Measurements from ENCODE around the gene ZNF286A. TPM values are rescaled to one million over a fixed set of nuclear protein-coding genes. Genes with fewer than 3 reads are reported as not detected.
"Not testable (repeated sequence)": the region's sequence is repeated elsewhere in the genome, so short reads cannot be mapped to it uniquely, and the experiment has no call there.

The ZNF286A gene
- total RNA-seq, 1 donor from 2014 or later = 82.3 TPM

DNA sequence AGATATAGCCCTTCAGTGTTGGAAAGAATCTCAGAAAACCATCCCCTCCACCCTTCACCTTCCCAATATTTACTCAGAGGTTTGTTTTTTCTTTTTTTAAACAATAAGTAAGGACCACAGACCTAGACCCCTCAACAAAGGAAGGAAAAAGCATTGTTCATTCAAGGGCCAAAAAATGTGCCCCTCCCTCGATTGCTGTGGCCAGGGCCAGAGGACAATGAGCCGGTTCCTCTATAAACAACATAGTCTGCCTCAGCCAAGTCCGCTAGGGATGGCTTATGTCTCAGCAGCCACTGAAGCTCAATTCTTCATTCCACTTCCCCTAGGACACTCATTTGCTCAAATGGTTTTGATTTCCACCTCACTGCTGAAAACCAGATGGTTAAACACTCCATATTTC lies 39.5 kb upstream of the ZNF286A start:
- Mint-ChIP-seq H3K27ac (ENCODE audit: unreplicated experiment) (peak overlapping the region; percentile 77), H3K27me3 (ENCODE audit: unreplicated experiment) (peaks cover 3% of the 10 kb centered on the region), H3K9me3 (ENCODE audit: unreplicated experiment) (no peaks in the 10 kb centered on the region), H3K36me3 (ENCODE audit: low read depth, unreplicated experiment) (peaks cover 21% of the 10 kb centered on the region), H3K4me1 (ENCODE audit: unreplicated experiment) (peaks cover 48% of the 10 kb centered on the region), H3K4me3 (ENCODE audit: unreplicated experiment) (peak overlapping the region; percentile 5)
- DNase-seq (ENCODE audit: low spot score) = no peak
- TF ChIP-seq CTCF (IDR thresholded peaks at IDR 0.05; ENCODE audit: unreplicated experiment) = no peak

DNA sequence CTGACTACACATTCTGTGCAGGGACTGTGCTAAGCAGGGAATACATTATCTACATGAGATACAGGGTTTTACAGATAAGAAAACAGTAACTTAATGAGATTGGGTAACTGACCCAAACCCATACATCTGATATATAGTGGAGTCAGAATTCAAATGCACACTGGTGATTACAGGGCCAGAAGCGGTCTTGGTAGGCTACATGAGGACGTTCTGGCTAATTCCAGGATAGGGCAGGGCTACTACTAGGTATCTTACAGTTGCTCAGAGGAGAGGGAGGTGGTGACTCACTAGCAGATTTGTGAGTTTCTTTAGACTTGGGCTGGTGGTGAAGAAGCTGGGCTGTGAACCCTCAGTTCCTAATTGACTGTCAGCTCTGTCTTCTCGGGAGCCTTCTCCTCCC lies 36.9 kb upstream of the ZNF286A start:
- TF ChIP-seq CTCF (IDR thresholded peaks at IDR 0.05; ENCODE audit: unreplicated experiment) = no peak
- Mint-ChIP-seq H3K27me3 (ENCODE audit: unreplicated experiment) (no peaks in the 10 kb centered on the region), H3K4me1 (ENCODE audit: unreplicated experiment) (peaks cover 36% of the 10 kb centered on the region), H3K36me3 (ENCODE audit: low read depth, unreplicated experiment) (peaks cover 13% of the 10 kb centered on the region), H3K4me3 (ENCODE audit: unreplicated experiment) (no peak overlapping the region), H3K9me3 (ENCODE audit: unreplicated experiment) (no peaks in the 10 kb centered on the region), H3K27ac (ENCODE audit: unreplicated experiment) (no peak overlapping the region)
- DNase-seq (ENCODE audit: low spot score) = no peak

- Mint-ChIP-seq H3K27me3 (ENCODE audit: unreplicated experiment) (no peaks in the 10 kb centered on the region), H3K36me3 (ENCODE audit: low read depth, unreplicated experiment) (peaks cover 17% of the 10 kb centered on the region), H3K9me3 (ENCODE audit: unreplicated experiment) (no peaks in the 10 kb centered on the region), H3K27ac (ENCODE audit: unreplicated experiment) (no peak overlapping the region), H3K4me1 (ENCODE audit: unreplicated experiment) (peaks cover 36% of the 10 kb centered on the region), H3K4me3 (ENCODE audit: unreplicated experiment) (peak overlapping the region; percentile 7)
- TF ChIP-seq CTCF (IDR thresholded peaks at IDR 0.05; ENCODE audit: unreplicated experiment) = no peak
- DNase-seq (ENCODE audit: low spot score) = no peak
Observed at GRCh38 chr17:15663176-15663575, 36.4 kb upstream of the ZNF286A start.

DNA sequence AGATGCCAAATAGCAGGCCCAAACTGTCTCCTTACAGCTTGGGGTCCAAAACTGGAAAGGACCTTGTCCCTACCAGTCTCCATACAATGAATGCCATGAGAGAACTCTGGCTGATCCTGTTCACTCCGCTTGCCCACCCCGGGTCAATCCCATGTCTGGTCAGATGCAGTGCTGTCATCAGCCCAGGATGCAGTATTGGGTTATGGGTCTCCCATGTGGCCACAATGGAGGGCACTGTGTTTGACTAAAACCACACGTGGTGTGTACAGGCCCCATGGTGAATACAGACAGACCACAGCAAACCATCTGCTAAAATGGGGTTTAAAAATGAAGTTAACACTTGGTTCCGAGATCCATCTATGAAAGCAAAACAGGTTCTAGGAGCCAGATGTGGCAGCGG lies 35.9 kb upstream of the ZNF286A start:
- no peak for DNase-seq (ENCODE audit: low spot score)
- Mint-ChIP-seq H3K36me3 (ENCODE audit: low read depth, unreplicated experiment) (peaks cover 17% of the 10 kb centered on the region), H3K27ac (ENCODE audit: unreplicated experiment) (no peak overlapping the region), H3K4me3 (ENCODE audit: unreplicated experiment) (no peak overlapping the region), H3K27me3 (ENCODE audit: unreplicated experiment) (no peaks in the 10 kb centered on the region), H3K9me3 (ENCODE audit: unreplicated experiment) (no peaks in the 10 kb centered on the region), H3K4me1 (ENCODE audit: unreplicated experiment) (peaks cover 33% of the 10 kb centered on the region)
- TF ChIP-seq CTCF (IDR thresholded peaks at IDR 0.05; ENCODE audit: unreplicated experiment) = no peak

DNA sequence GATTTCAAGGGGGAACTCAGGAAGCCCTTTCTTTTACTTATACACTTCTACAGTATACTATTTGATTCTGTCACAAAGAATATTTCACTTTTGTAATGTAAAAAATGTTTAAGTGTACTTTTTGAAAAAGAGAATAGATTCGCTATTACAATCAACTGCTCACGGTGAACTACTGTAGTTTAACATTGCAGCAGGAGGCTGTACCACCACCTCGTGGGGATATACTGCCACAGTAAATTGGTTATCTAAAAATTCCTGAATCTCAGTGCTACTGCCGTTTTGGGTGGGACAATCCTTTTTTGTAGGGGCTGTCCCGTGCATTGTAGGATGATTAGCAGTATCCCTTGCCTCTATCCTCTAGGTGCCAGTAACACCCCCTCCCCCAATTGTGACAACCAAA lies 30.0 kb upstream of the ZNF286A start:
- not testable (repeated sequence) for DNase-seq (ENCODE audit: low spot score); H3K9me3 Mint-ChIP-seq (ENCODE audit: unreplicated experiment); H3K27me3 Mint-ChIP-seq (ENCODE audit: unreplicated experiment); H3K4me3 Mint-ChIP-seq (ENCODE audit: unreplicated experiment); H3K4me1 Mint-ChIP-seq (ENCODE audit: unreplicated experiment); H3K27ac Mint-ChIP-seq (ENCODE audit: unreplicated experiment); H3K36me3 Mint-ChIP-seq (ENCODE audit: low read depth, unreplicated experiment)

GRCh38 chr17:15674640-15675039 lies 24.9 kb upstream of the ZNF286A start:
- not testable (repeated sequence) for H3K9me3 Mint-ChIP-seq (ENCODE audit: unreplicated experiment); DNase-seq (ENCODE audit: low spot score); H3K27ac Mint-ChIP-seq (ENCODE audit: unreplicated experiment); H3K4me1 Mint-ChIP-seq (ENCODE audit: unreplicated experiment); H3K4me3 Mint-ChIP-seq (ENCODE audit: unreplicated experiment); H3K27me3 Mint-ChIP-seq (ENCODE audit: unreplicated experiment); H3K36me3 Mint-ChIP-seq (ENCODE audit: low read depth, unreplicated experiment)

DNA sequence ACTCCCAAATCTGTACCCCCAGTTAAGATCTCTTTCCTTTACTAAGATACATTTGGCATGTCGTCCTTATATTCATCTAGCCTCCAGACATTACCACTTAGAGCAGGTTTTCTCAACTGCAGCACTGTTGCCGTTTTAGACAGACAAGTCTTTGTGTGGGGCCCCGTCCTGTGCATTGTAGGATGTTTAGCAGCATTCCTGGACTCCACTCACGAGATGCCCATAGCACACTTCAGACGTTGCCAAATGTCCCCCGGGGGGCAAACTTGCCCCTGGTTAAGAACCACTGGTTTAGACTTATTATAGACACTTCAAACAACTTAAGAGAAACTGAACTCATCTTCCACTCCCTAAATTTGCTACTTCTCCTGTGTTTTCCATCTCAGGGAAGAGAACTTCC lies 23.6 kb upstream of the ZNF286A start:
- not testable (repeated sequence) for H3K27ac Mint-ChIP-seq (ENCODE audit: unreplicated experiment); H3K4me3 Mint-ChIP-seq (ENCODE audit: unreplicated experiment); DNase-seq (ENCODE audit: low spot score); H3K27me3 Mint-ChIP-seq (ENCODE audit: unreplicated experiment); H3K9me3 Mint-ChIP-seq (ENCODE audit: unreplicated experiment); H3K4me1 Mint-ChIP-seq (ENCODE audit: unreplicated experiment); H3K36me3 Mint-ChIP-seq (ENCODE audit: low read depth, unreplicated experiment)

- not testable (repeated sequence) for H3K36me3 Mint-ChIP-seq (ENCODE audit: low read depth, unreplicated experiment); DNase-seq (ENCODE audit: low spot score); H3K27ac Mint-ChIP-seq (ENCODE audit: unreplicated experiment); H3K27me3 Mint-ChIP-seq (ENCODE audit: unreplicated experiment); H3K9me3 Mint-ChIP-seq (ENCODE audit: unreplicated experiment)
- Mint-ChIP-seq H3K4me1 (ENCODE audit: unreplicated experiment) (peaks cover 15% of the 10 kb centered on the region), H3K4me3 (ENCODE audit: unreplicated experiment) (peak overlapping the region; percentile 95)
Observed at GRCh38 chr17:15683135-15683534, 16.4 kb upstream of the ZNF286A start.

DNA sequence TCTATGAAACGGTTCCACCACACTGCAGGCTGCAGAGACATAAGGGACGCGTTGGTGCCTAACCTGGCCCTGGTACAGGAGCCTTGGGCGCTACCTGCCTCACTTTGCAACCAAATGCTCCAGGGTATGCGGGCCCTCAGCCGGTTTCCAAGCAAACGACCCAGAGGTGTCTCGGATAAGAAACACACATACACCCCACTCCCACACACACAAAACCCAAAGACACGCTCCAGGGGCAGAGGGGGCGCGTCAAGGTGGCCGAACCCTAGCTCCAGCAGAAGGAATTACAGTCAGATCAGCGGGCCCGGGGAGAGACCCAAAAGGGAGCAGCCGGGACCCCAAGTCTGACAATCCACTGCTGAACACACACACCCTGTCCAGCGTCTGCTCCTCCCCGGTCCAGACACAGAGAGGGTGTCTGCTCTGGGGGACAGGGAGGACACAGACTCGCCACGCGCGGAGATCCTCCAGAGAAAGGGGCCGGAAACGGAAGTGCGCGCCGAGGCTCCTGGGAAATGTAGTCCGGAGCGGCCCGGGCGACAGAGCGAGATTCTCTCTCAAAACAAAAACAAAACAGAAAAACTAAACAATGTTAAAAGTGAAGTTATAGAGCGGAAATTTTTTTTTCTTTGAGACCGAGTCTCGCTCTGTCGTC lies 15.6 kb upstream of the ZNF286A start, which contains the start of gene TRIM16:
Gene TRIM16, minus strand, starts transcription at position 488 of the 655 bp plus-strand sequence. CDS start 32,702 bp downstream, outside the sequence.
- Mint-ChIP-seq H3K4me3 (ENCODE audit: unreplicated experiment) (peak within 1 kb of the TSS; percentile 95), H3K4me1 (ENCODE audit: unreplicated experiment) (peaks cover 15% of the 10 kb centered on the region), H3K27ac (ENCODE audit: unreplicated experiment) (peak within 1 kb of the TSS; percentile 97)
- not testable (repeated sequence) for H3K36me3 Mint-ChIP-seq (ENCODE audit: low read depth, unreplicated experiment); H3K9me3 Mint-ChIP-seq (ENCODE audit: unreplicated experiment); H3K27me3 Mint-ChIP-seq (ENCODE audit: unreplicated experiment)
- peak; percentile 74 for DNase-seq (ENCODE audit: low spot score)

All from endothelial cell (in vitro differentiated cells).